NCI-H2196 treated with DMSO at 0.1 percent for 48 hours (cell line): ENCODE results near the gene CRACDL.

ENCODE experiments used
- DNase-seq: peaks from one replicate; lab custom pipeline; 2025; ENCODE audit not compliant: unreplicated experiment; lab: John Stamatoyannopoulos, UW

Gene CRACDL

DNA sequence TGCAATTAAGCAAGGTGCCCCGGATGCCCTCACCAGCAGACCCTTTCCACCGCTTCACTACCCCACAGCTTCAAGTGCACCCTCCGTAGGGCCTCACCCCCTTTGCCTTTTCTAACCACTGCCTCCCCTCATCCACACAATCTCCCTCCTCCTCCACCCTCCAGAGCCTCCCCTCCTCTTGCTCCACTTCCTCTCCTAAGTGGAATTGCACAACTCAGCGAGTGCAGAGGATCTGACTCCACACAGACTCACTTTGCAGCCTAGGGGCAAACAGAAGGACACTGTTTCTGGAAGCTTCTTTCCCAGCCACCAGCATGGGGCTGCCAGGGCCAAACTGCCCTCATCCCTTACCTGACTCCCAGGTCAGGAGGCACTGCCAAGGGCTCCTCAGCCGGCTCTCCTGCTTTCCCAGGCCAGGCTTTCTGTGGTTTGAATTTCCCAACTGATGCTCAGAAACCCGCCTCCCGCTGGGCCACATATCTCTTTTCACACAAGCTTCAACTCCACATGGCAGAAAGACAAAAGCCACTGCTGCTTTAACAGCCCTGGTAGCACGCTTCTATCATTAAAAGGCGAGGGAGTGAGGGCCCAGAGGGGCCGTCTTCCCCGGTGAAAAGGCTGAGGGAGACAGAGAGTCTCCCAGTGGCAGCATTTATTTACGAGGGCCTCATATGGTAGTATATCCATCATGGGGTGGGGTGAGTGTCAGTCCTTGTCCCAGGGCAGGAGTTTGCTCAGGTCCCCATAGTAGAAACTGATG lies 130.4 kb downstream of the CRACDL start:
- DNase-seq, result peak; percentile 30

DNA sequence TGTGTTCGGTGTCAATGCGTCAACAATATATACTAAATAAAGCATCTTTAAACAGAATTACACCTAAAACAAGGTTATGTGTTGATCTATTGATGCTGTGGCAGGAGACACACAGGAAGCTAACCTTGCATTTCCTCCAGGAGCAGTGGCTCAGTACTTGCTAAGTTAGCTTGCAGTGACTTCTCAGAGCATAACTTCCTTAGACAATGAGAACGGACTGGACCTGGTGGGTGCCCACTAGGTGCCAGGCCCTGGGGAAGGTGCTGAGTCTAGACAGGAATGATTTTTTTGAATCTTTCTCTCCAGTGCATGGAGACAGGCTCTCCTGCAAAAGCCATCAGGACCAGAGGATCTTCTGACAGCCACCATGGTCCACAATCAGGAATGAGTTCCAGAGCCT lies 131.3 kb downstream of the CRACDL start:
- DNase-seq, result no peak

- no peak for DNase-seq
Measured at GRCh38 chr2:98804265-98804650, 131.8 kb downstream of the CRACDL start.

DNA sequence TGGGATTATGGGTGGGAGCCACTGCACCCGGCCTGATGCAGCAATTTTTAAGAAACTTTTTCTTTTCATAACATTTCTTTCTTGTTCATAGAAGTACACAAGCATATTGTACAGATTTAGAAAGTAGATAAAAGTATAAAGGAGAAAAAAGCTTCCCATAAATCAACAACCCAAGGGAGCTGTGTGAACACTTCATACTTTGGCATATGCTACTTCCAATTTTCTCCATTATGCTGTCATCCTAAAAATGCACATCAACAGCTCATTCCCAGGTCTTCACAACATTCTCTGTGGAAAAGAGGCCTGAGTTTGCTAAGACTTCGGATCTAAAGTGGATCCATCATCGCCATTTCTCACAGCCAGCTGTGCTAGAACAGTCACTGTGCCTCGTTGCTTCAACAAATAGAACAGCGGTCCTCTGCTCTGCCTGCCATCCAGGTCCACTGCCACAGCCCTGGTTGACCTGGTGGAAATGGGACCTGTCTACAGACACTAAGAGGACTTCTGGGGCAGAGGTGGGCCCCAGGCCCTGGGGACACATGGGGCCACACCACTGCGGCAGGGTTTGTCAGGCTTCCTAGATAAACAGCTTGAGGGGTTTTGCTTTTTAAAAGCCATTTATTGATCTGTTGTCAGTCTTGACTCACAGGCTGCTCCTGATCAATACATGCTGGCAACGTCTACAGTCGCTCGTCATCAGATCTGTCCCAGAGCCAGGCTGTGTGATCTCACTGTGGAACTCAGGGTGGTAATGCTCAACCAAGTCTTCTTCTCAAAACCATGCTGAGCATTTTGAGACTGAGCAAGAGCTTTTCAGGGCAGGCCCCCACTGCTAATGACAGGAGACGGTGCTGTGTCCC lies 132.4 kb downstream of the CRACDL start:
- DNase-seq, result no peak

DNA sequence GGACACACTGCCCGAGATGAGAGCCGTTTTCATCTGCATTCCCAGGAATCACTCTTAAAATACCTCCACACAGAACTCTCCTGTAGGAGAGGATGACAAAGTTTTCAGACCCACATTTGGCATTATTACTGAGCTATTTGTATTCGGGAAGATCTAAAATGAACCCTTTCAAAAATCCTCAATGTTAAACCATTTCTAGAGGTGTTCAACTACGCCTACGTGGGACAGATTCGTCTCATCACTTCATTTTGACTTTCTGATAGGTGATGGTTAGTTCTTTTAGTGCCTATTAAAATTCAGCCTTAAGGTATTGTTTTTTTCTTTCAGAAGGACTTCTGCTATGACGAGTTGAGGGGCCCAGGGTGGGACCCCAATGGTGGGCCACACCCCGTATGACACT lies 133.7 kb downstream of the CRACDL start:
- no peak for DNase-seq

DNA sequence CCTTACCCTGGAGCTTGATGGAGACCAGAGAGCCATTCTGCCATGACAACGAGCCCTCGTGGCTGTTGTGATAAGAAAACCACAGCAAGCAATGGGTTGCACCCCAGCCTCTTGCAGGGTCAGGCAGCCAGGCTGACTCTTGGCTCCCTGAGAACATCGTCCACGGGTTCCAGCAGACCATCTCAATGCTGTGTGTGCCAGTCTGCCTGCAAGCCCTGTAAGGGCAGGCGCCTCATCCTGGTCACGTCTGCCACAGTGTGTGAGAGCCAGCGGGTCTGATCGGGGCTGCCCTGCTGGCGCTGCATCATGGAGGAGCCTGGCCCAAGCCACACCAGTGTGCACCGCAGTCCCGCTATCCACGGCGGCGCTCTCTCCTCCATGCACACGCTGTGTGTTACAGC lies 134.1 kb downstream of the CRACDL start:
- DNase-seq, result no peak

DNA sequence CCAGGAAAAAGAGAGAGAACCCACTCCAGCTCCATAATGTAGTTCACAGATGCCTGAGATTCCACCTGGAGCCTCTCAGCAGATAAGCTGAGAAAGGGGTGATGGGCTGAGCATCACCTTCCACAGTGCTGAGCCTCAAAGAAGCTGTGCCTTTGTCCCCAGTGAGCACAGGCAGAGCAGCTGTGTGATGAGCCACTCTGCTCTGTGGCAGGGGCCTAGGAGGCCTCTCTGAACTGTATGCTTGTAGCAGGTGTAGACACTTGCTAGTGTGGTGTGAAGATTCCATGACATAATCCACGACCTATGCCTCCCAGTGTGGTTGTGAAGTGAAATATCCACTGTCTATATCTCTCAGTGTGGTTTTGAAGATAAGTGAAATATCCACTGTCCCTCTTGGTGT lies 134.7 kb downstream of the CRACDL start:
- no peak for DNase-seq

GRCh38 chr2:98800330-98801064 lies 135.5 kb downstream of the CRACDL start:
- peak; percentile 23 for DNase-seq

DNA sequence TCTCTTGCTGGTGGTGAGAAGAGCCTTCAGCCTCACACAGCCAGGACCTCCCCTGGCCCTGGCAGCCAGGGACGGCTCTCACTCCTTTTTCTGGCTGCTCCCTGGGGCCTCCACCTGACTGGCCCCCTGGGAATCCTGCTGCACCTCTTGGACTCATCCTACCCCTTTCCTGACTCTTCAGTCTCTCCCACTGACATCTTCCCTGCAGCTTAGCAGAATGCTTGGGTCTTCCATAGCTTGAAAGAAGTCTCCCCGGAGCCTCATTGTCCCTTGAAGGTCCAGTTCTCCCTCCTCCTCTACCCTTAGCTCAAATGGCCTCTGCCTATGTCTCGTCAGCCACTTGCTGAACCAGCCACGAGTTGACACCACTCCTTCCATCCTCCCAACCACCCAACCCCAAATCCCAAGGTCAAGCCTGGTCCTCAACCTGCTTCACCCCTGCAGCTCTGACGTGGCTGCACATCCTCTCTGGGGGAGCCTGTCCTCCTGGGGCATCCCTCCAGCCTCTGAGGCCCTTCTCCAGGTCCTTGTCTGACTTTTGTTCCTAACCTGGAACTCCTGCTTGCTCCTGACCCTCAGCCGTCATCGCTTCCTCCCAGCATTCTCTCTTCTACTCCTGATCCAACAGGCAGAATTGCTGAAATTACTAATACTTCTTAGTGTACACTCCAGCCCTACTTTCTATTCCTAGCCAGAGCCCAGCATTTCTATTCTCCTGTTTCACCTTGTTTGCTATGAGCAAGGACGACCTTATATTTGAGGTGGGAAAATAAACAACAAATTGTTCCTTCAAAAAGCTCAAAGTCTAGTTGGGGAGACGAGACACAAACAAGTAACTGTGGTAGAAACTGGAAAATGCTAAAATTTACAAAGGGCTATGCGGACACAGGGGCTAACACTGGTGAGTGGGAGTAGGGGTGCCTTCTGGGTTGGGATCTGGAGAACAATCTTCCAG lies 136.4 kb downstream of the CRACDL start:
- DNase-seq, result no peak

DNA sequence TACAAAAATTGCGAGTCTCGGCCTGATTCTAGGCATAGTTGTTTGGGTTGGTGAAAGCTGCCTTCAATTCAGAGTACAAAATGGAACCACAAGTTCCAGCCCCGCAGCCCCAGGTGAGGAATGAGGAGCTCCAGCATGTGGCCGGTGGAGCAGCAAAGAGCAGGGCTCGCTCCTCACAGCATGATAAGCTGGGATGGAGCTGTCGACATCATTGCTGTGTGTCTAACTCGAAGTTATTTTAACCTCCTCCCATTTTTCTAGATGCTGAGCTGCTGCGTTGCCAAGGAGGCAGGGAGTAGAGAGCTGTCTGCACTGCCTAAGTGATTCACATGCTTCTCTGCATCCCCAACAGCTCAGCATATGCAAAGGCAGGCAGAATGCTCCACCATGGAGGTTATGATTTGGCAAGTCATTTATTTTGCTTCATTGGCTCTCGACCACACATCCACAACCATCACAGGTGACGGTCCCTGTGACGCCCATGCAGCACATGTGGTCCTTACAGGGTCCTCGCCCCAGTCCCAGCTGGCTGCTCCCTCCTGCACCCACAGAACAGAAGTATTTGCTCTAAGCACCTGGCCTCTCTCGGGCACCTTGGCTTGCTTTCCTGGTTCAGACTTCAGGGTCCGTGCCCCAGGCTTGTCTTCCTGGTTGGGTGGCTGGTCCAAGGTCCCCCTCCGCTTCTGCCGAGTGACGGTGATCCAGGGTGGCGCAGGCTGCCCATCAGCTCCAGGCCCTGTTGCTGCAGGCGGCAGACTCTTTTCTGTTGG lies 139.1 kb downstream of the CRACDL start:
- DNase-seq, result no peak

GRCh38 chr2:98795891-98796676 lies 139.9 kb downstream of the CRACDL start:
- DNase-seq, result no peak

- no peak for DNase-seq
Measured at GRCh38 chr2:98793897-98794830, 141.9 kb downstream of the CRACDL start.

- no peak for DNase-seq
Measured at GRCh38 chr2:98793275-98793674, 142.8 kb downstream of the CRACDL start.

DNA sequence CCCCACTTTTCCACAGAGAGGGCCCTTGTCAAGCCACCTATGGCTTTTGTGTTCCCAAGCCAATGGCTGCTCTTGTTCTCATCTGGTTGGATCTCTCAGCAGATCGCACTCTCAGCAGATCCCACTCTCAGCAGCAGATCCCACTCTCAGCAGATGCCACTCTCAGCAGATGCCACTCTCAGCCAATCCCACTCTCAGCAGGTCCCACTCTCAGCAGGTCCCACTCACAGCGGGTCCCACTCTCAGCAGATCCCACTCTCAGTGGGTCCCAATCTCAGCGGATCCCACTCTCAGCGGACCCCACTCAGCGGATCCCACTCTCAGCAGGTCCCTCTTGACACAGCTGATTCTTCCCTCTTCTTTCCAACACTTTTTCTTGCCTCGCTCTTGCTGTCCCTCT lies 145.8 kb downstream of the CRACDL start:
- DNase-seq, result no peak

GRCh38 chr2:98787700-98788099 lies 148.3 kb downstream of the CRACDL start:
- DNase-seq, result no peak

GRCh38 chr2:98786179-98786578 lies 149.8 kb downstream of the CRACDL start:
- no peak for DNase-seq

DNA sequence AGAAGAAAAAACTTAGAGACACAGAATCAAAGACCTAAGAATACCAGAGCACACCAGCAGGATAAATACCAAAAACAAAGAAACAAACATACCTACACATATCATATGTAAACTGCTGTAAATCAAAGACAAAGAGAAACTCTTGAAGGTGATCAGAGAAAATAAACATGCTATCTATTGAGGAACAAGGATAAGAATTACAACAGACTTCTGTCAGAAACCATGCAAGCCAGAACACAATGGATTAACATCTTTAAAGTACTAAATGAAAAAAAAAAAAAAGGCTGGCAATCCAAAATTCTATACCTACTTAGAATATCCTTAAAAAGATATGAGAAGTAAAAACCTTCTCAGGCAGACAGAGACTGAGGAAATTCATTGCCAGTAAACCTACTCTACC lies 153.5 kb downstream of the CRACDL start:
- DNase-seq, result no peak

DNA sequence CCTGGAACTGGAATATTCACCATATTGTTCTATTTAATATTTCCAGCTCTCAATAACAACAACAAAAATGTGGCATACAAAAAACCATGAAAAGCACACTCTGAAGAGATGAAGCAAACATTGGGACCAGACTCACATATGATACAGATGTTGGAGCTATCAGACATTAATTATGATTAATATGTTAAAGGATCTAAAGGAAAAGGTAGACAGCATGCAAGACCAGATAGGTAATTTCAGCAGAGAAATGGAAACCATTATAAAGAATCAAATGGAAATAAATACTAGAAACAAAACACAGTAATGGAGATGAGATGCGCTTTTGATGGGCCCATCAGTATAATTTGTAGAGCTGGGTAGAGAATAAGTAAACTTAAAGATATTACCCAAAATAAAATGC lies 154.2 kb downstream of the CRACDL start:
- no peak for DNase-seq
